ENCODE measurements around the gene CERS6.

GRCh38 chr2:168694866-168695265 lies 238.8 kb downstream of the CERS6 start:
- TF ChIP-seq CTCF (IDR thresholded peaks at IDR 0.05) (no peak), EP300 (IDR thresholded peaks at IDR 0.05) (no peak)
